ENCODE measurements around the gene CRYBG1. TPM values are rescaled to one million over a fixed set of nuclear protein-coding genes. Genes with fewer than 3 reads are reported as not detected.

CRYBG1 gene
- total and polyA plus RNA-seq, 2 donors (not counting 3 experiments of a cell fraction or from before 2014, with no cell fraction given) = 4.1 to 30.1 TPM

GRCh38 chr6:106611030-106611429 lies 250.5 kb downstream of the CRYBG1 start:
- Histone ChIP-seq H3K79me2 (ENCODE audit: control insufficient read depth, insufficient read depth, low read length) (no peaks in the 10 kb centered on the region), H3K36me3 (ENCODE audit: control insufficient read depth in 2 of 2, extremely low read depth in 1 of 2, insufficient read depth in 2 of 2, low read length in 2 of 2) (no peaks in the 10 kb centered on the region), H3K4me2 (ENCODE audit: insufficient read depth, low read length) (no peak overlapping the region), H3K9ac (replicated peaks; ENCODE audit: extremely low read depth, insufficient read depth, low read length) (no peak overlapping the region), H3K4me3 (replicated peaks in 1 of 3; ENCODE audit: insufficient read depth in 1 of 3, low read depth in 1 of 3, low read length in 3 of 3) (no peak overlapping the region), H2AFZ (ENCODE audit: low read depth, low read length) (no peak overlapping the region), H3K27ac (ENCODE audit: insufficient read depth, low read depth, low read length) (no peak overlapping the region), H3K9me3 (replicated peaks; ENCODE audit: control insufficient read depth, insufficient read depth, low read length) (no peaks in the 10 kb centered on the region), H3K4me1 (ENCODE audit: control insufficient read depth, extremely low read depth, insufficient read depth, low read length) (no peaks in the 10 kb centered on the region), H3K9me1 (replicated peaks; ENCODE audit: control insufficient read depth, extremely low read depth, insufficient read depth, low read length) (no peaks in the 10 kb centered on the region), H4K20me1 (replicated peaks; ENCODE audit: control insufficient read depth, extremely low read depth, insufficient read depth, low read length) (no peaks in the 10 kb centered on the region), H3K27me3 (ENCODE audit: control insufficient read depth in 2 of 2, insufficient read depth in 2 of 2, low read length in 2 of 2) (no peaks in the 10 kb centered on the region)
- DNase-seq (ENCODE audit: low read depth, low spot score) (no peak), FAIRE-seq (no peak)
- TF ChIP-seq MYC (IDR thresholded peaks at IDR 0.05; ENCODE audit: low read depth, low read length) = no peak
- TF ChIP-seq, protein P1, sequence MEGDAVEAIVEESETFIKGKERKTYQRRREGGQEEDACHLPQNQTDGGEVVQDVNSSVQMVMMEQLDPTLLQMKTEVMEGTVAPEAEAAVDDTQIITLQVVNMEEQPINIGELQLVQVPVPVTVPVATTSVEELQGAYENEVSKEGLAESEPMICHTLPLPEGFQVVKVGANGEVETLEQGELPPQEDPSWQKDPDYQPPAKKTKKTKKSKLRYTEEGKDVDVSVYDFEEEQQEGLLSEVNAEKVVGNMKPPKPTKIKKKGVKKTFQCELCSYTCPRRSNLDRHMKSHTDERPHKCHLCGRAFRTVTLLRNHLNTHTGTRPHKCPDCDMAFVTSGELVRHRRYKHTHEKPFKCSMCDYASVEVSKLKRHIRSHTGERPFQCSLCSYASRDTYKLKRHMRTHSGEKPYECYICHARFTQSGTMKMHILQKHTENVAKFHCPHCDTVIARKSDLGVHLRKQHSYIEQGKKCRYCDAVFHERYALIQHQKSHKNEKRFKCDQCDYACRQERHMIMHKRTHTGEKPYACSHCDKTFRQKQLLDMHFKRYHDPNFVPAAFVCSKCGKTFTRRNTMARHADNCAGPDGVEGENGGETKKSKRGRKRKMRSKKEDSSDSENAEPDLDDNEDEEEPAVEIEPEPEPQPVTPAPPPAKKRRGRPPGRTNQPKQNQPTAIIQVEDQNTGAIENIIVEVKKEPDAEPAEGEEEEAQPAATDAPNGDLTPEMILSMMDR (IDR thresholded peaks at IDR 0.05; ENCODE audit: extremely low read depth in 1 of 2, insufficient read depth in 1 of 2, low read depth in 1 of 2, low read length in 2 of 2) = no peak
- no peak for TF ChIP-seq FOS (IDR thresholded peaks at IDR 0.05; ENCODE audit: borderline replicate concordance, insufficient read depth, low read length)
- no peak for TF ChIP-seq GATA2 (IDR thresholded peaks at IDR 0.05; ENCODE audit: insufficient read depth, insufficient read length, low read depth, low read length)
- TF ChIP-seq, protein P2, sequence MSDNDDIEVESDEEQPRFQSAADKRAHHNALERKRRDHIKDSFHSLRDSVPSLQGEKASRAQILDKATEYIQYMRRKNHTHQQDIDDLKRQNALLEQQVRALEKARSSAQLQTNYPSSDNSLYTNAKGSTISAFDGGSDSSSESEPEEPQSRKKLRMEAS (IDR thresholded peaks at IDR 0.05; ENCODE audit: insufficient read depth, insufficient read length) = no peak
- TF ChIP-seq POLR2AphosphoS5 (IDR thresholded peaks at IDR 0.05; ENCODE audit: insufficient read depth, low read depth, low read length) = no peak
- no peak for TF ChIP-seq JUN (IDR thresholded peaks at IDR 0.05; ENCODE audit: borderline replicate concordance, insufficient read depth, insufficient read length, low read depth)
- TF ChIP-seq POLR2A (IDR thresholded peaks at IDR 0.05; ENCODE audit: low read depth, low read length) = no peak
- TF ChIP-seq EZH2 (IDR thresholded peaks at IDR 0.05; ENCODE audit: borderline replicate concordance, low read depth, low read length, severe bottlenecking) = no peak
- dilution Hi-C loops (cut with MboI; ENCODE audit: extremely low pct_ligation_motif_present, low sequenced_read_pairs) (no loop called here), intact Hi-C loops (cut with micrococcal nuclease) (no loop called here)
- ChIA-PET POLR2A (no interaction called here), CTCF (interaction anchor here (1.6 kb wide), 1 partner anchor 368 kb away, joined by 10 read pairs; no protein-coding TSS in a partner anchor)
- BruUV-seq (replicated peaks) = no TSS peak
